KMS-11 (cell line): Measurements from ENCODE around the gene TXLNB.

Experiments
- H2AFZ ChIP-seq: fragments of 200-600 bp; sonication (generic); 2 replicates; pipeline ENCODE4 v1.6.1; 2016; ENCODE audit warnings: antibody characterized with exemption, mixed run types, low read depth
- H3K27ac ChIP-seq: fragments of 200-600 bp; sonication (generic); 2 replicates; pipeline ENCODE4 v1.6.1; 2016; ENCODE audit warnings: mild to moderate bottlenecking, mixed run types
- H3K27me3 ChIP-seq: fragments of 200-600 bp; sonication (generic); 2 replicates; pipeline ENCODE4 v1.6.1; 2017; ENCODE audit warnings: mild to moderate bottlenecking, low read depth, mixed run types, moderate library complexity; ENCODE audit not compliant: insufficient read depth
- H3K36me3 ChIP-seq: fragments of 200-600 bp; sonication (generic); 2 replicates; pipeline ENCODE4 v1.6.1; 2017; ENCODE audit warnings: mild to moderate bottlenecking, mixed run types; ENCODE audit not compliant: insufficient read depth
- H3K4me1 ChIP-seq: fragments of 200-600 bp; sonication (generic); 2 replicates; pipeline ENCODE4 v1.6.1; 2016; ENCODE audit warnings: mild to moderate bottlenecking, low read depth, mixed run types; ENCODE audit not compliant: poor library complexity, severe bottlenecking
- H3K4me2 ChIP-seq: fragments of 200-600 bp; sonication (generic); 2 replicates; pipeline ENCODE4 v1.7.0; 2016; ENCODE audit warnings: mild to moderate bottlenecking, mixed run types
- H3K4me3 ChIP-seq: fragments of 200-600 bp; sonication (generic); IDR thresholded peaks from 2 replicates; pipeline ENCODE4 v1.6.1; 2017; ENCODE audit warnings: low read depth, low read length, mixed read lengths; ENCODE audit not compliant: insufficient read depth
- H3K79me2 ChIP-seq: fragments of 200-600 bp; sonication (generic); 2 replicates; pipeline ENCODE4 v1.6.1; 2016; ENCODE audit warnings: low read depth, mixed run types; ENCODE audit not compliant: insufficient read depth
- H3K9ac ChIP-seq: fragments of 200-600 bp; sonication (generic); 2 replicates; pipeline ENCODE4 v1.6.1; 2016; ENCODE audit warnings: mild to moderate bottlenecking, mixed run types
- H4K20me1 ChIP-seq: fragments of 200-600 bp; sonication (generic); 2 replicates; pipeline ENCODE4 v1.6.1; 2016; ENCODE audit warnings: mild to moderate bottlenecking, mixed run types; ENCODE audit not compliant: insufficient read depth
- TF ChIP-seq, protein P1 (sequence below): fragments of 200-600 bp; sonication (generic); conservative IDR thresholded peaks from 2 replicates; pipeline ENCODE4 v1.6.1; 2017; ENCODE audit warnings: low read depth, mild to moderate bottlenecking, antibody characterized with exemption, low read length, moderate library complexity, mixed read lengths

The TXLNB gene

DNA sequence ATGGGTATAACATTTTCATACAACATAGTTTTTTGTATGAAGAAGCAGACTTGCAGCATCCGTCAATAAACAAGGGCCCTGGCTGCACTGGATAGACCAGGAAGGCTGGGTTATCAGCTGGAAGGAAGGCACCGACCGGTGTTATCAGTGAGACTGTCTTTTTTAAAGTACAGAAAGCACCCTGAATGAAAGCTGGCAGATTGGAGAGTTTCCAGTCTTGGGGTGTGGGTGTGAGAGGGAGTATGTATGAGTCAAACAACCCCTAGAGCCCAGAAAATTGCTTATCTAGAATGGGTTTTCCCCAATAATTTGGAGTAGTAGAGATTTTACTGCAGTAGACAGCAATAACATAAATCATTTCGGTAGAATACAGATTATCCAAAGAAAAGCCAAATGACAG lies 42.4 kb downstream of the TXLNB start:
- H3K36me3 ChIP-seq: no peaks in the 10 kb centered on the region
- no peaks in the 10 kb centered on the region for H3K27me3 ChIP-seq
- H3K9ac ChIP-seq: no peak overlapping the region
- H4K20me1 ChIP-seq: no peaks in the 10 kb centered on the region
- H3K4me3 ChIP-seq: no peak overlapping the region
- TF ChIP-seq, protein P1, sequence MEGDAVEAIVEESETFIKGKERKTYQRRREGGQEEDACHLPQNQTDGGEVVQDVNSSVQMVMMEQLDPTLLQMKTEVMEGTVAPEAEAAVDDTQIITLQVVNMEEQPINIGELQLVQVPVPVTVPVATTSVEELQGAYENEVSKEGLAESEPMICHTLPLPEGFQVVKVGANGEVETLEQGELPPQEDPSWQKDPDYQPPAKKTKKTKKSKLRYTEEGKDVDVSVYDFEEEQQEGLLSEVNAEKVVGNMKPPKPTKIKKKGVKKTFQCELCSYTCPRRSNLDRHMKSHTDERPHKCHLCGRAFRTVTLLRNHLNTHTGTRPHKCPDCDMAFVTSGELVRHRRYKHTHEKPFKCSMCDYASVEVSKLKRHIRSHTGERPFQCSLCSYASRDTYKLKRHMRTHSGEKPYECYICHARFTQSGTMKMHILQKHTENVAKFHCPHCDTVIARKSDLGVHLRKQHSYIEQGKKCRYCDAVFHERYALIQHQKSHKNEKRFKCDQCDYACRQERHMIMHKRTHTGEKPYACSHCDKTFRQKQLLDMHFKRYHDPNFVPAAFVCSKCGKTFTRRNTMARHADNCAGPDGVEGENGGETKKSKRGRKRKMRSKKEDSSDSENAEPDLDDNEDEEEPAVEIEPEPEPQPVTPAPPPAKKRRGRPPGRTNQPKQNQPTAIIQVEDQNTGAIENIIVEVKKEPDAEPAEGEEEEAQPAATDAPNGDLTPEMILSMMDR: no peak
- no peak overlapping the region for H3K4me2 ChIP-seq
- peaks cover 10% of the 10 kb centered on the region for H3K4me1 ChIP-seq
- H3K79me2 ChIP-seq: no peaks in the 10 kb centered on the region
- H3K27ac ChIP-seq: no peak overlapping the region
- no peak overlapping the region for H2AFZ ChIP-seq

DNA sequence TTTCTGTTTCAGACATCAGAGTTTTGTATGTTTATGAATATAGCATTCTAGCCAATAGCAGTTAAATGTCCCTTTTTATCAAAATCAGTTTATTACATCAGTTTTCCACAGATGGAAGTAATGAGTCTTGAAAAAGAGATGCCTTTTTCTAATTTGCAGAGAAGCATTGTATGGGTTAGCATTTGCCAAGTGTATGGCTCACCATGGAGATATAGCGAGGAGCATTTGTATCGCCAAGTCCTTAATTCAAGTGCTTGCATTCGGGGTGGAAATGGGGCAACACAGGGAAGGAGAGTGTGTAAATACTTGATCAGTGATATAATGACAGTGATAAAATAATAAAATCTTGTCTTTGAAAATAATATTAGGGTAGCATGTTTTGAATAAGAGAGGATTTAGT lies 42.9 kb downstream of the TXLNB start:
- Histone ChIP-seq H4K20me1 (no peaks in the 10 kb centered on the region), H3K27ac (no peak overlapping the region), H3K4me2 (no peak overlapping the region), H3K36me3 (no peaks in the 10 kb centered on the region), H3K27me3 (no peaks in the 10 kb centered on the region), H3K9ac (no peak overlapping the region), H3K4me1 (peaks cover 10% of the 10 kb centered on the region), H3K4me3 (no peak overlapping the region), H3K79me2 (no peaks in the 10 kb centered on the region), H2AFZ (no peak overlapping the region)
- TF ChIP-seq, protein P1: no peak

DNA sequence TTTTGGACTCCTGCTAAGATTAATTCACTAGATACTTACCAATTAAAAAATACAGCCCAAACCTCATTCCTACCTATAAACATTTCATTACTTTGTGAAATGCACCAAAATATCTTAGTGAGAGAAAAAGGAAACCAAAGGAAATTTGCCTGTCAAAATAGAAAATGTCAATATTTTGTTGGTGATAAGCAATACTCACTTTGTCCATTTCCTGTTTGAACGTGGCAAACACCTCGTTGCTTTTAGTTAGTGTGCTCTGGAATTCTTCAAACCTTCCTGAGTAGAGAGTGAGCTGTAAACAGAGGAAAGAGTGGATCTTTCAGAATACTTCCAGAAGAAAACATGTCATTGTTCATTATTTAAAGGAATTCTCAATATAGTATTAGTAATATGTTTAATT lies 44.2 kb downstream of the TXLNB start:
- Histone ChIP-seq H3K27ac (no peak overlapping the region), H4K20me1 (no peaks in the 10 kb centered on the region), H3K36me3 (no peaks in the 10 kb centered on the region), H3K4me3 (no peak overlapping the region), H2AFZ (no peak overlapping the region), H3K4me2 (no peak overlapping the region), H3K4me1 (peaks cover 10% of the 10 kb centered on the region), H3K27me3 (no peaks in the 10 kb centered on the region), H3K79me2 (no peaks in the 10 kb centered on the region), H3K9ac (no peak overlapping the region)
- TF ChIP-seq, protein P1: no peak

DNA sequence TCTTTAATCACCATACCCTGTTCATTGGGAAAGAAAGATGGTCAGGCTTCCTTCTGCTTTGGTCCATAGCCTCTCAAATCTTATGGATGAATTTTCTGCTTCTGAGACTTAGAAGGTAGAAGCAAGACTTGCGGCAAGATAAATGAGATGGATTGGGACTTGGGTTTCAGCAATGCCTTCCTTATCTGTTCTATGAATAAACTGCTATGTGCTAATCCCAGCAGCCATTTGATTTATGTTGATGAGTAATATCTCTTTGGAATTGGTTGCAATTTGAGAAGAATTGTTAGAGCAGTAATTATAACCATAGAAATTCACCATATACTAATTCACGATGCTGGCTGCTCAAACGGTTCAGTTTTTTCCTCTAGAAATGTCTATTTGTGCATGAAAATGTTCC lies 48.3 kb downstream of the TXLNB start:
- no peak overlapping the region for H3K27ac ChIP-seq
- TF ChIP-seq, protein P1: no peak
- H2AFZ ChIP-seq: no peak overlapping the region
- no peaks in the 10 kb centered on the region for H3K4me1 ChIP-seq
- no peak overlapping the region for H3K9ac ChIP-seq
- H3K4me2 ChIP-seq: no peak overlapping the region
- no peaks in the 10 kb centered on the region for H4K20me1 ChIP-seq
- H3K79me2 ChIP-seq: no peaks in the 10 kb centered on the region
- no peaks in the 10 kb centered on the region for H3K27me3 ChIP-seq
- no peak overlapping the region for H3K4me3 ChIP-seq
- H3K36me3 ChIP-seq: no peaks in the 10 kb centered on the region
